HG03139 (cell line): Measurements from ENCODE around the gene MPZL3.

ENCODE experiments used
- ATAC-seq: cut with Tn5 transposase; IDR thresholded peaks from one replicate; pipeline ENCODE4 v1.9.1; 2021; ENCODE audit not compliant: unreplicated experiment

MPZL3 gene

DNA sequence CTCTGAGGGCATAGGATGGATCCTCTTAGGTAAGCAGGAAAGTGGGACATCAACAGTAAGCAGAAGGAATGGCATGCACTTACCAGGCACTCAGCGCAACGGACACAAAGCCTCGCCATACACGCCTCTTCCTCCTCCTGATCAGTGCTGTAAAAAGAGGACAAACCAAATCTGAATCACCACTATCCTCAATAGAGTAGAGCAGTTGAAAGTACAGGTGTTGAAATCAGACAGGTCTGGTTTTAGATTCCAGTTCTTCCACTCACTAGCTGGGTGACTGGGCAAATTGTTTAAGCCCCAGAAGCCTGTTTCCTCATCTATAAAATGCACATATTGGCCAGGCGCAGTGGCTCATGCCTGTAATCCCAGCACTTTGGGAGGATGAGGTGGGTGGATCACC, 18.8 kb downstream of the MPZL3 start:
- no peak for ATAC-seq

DNA sequence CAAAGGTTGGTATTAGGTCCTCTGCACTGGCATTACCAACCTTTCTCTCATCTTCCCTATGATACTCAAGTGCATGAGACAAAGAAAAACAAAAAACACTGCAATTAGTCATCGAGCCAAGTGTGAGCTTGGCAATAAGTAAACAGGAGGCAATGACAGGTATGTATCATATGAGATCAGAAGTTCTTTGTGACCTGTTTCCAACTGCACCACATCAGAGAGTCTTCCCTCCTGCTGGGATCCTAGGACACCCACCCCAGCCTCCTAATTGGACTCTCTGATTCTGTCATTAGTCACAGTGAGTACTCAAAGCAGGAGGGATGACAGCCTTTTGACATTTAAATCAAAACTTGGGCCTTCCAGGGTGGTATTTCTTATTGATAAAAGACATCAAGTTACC, 19.5 kb downstream of the MPZL3 start:
- no peak for ATAC-seq

DNA sequence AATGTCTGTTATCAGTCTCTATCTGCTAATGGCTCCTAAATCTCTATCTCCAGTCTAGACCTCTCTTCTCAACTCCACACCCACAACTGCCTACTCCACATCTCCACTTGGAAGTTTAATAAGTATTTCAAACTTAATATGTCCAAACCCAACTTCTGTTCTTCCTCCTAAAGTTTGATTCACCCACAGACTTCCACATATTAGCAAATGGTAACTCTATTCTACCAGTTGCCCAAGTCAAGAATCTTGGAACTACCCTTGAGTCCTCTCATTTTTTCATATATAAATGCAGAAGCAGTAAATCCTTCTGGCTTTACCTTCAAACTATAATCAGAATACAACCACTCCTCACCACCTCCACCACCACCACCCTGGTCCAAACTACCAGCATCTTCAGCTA, 20.7 kb downstream of the MPZL3 start:
- no peak for ATAC-seq

DNA sequence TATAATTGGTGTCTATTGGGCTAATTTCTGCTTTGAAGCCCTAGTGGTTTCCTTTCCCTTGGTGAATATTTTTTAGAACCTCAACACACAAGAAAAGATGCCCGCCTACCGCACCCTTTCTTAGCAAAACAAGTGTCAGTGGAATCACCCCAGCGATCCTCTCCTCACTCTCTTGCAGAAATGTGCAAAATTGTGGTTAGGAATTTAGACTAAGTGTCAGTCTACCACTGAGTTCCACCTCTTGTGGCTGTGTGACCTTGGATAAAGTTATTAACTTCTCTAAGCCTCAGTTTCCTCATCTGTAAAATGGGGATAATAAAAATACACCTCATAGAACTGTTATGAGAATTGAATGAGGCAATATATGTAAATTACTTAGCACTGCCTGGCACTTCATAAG, 22.1 kb downstream of the MPZL3 start:
- no peak for ATAC-seq

DNA sequence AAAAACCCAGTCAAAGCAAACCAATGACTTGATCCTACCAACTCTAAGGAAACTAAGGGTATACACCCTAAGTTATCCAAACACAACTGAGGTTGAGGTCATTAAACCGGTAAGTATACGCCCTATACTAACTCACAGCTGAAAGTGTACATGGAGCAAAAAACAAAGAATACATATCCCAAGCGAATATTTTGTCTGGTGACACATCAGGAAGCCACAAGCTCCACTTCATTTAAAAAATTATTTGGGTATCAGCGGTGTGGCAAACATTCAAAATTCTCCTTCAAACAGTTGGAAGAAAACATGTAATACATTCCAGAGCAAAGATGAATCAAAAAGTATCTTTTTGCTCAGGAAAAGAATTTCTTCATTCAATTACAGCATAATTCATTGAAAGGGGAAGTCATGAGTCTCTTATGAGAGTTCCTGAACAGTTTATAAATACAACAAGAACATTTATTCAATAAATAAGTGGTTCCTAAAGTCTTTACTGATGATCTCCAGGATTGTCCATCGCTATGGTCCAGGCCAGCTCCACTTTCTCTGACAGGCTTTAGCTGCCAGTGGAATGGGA, 22.8 kb downstream of the MPZL3 start:
- ATAC-seq = no peak

DNA sequence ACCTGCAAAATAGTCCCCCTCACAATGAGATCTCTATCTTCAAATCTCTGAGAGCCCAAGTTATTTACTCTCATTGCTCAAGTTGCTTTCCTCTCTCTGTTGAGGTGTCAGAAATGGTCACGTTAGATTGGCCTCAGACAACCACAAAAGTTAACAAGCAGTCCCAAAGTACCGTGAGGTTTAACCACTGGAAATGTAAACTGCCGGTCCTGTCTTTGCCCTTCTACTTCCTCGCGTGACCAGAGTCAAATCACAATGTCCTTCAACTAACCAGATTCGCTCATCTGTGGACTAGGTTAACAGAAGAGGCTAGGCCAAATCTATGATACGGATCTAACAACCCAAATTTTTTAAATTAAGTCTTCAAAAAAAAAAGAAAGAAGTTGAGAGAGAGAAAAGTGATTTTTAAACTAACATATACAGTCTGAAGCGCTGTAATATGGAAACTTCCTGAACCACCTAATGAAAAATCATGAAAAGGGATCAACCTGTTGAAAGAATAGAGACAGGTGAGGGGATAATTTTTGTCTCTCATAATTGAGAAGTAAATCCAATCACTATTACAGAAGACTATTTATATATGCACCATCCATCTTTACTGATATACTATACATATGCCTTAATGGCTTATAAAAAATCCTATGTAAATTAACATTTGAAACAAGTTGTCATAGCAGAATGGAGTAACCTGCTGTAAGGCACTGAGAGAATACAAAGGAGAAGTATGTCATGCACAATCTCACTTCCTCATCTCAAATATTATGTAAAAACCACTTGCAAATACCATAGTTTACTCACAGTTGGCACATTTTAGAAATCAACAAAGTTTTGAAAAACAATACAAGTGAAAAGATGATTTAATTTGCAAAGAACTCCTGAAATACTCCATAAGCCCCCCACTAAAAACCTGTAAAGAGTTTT, 24.0 kb downstream of the MPZL3 start:
- ATAC-seq = peak; percentile 51

DNA sequence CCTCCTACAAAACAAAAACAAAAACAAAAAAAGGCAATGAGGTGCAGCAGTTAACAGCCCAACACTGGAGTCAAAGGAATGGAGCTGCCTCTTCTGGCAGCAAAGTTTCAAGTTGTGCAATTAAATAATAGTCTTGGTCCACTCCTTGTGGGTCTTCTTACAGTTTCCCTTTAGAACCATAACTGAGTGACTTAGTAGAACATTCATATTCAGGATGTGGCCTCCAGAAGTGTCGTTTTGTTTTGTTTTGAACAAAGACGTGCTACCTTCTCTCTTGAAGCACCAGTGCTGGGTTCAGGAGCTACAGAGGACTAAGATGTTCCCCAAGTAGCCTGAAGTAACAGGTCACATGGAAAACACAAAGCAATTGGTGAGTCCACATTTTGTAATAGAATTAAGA, 25.4 kb downstream of the MPZL3 start:
- no peak for ATAC-seq

DNA sequence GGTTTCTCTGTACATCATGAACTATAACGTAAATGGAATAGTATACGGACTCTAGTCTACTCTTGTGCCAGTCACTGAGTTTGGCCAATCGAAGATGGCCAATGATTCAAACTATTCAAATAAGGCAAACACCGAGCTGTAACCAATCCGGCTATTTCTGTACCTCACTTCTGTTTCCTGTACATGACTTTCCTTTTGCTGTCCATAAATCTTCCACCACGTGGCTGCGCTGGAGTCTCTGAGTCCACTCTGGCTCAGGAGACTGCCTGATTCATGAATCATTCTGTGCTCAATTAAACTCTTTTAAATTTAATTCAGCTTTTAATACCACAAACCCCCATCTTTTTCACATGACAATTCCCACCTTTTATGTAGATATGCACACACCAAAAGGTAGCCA, 25.9 kb downstream of the MPZL3 start:
- ATAC-seq = no peak

DNA sequence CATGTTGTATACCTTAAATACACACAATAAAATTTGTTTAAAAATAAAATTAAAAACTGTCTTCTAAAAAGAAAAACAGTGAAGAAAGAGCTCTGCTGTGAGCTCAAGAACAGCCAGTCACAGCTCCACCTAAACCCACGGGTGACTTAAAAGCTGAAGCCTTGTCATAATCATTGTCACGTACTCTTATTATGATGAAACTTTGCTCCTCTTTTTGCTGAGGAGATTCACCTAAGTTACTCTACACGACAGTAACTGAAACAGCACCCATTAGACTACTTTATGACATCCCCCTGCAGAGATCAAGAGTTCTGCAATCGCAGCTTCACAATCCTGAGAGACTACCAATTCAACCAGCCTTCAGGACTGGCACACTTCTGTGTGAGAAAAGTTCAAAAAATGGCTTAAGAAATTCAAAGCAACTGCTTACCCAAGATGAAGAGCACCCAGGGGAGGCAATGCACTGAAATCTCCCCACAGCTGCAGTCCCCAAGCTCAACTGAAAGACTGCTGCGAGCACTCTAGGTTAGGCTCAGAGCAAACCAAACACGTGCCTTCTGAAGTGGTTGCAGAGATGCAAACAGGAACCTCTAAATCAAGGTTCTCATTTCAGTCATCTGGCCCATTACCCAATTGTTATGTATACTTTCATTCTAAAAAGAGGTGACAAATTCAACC, 27.5 kb downstream of the MPZL3 start, which contains the start of gene JAML:
JAML (minus strand) TSS at position 501 of the 678 bp plus-strand sequence. CDS start 10,145 bp downstream, outside the sequence.
- no peak for ATAC-seq

DNA sequence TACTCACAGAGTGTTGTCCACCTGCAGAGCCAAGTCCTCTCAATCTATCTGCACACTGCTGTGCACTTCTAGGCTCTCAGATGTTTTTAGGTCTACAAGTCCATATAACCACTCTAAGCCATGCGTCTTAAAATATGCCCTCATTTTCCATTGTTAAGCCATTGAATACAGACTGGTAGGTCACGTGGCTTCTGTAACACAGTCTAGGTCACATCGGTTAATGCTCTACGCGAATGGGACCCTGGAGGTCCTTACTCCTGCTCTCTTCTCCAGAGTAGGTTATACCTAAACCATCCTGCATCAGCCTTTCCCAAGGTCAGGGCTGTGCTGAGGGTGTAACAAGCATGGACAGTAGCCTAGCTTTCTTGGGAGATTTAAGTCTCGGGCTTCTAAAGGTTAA, 28.2 kb downstream of the MPZL3 start:
- ATAC-seq = no peak

DNA sequence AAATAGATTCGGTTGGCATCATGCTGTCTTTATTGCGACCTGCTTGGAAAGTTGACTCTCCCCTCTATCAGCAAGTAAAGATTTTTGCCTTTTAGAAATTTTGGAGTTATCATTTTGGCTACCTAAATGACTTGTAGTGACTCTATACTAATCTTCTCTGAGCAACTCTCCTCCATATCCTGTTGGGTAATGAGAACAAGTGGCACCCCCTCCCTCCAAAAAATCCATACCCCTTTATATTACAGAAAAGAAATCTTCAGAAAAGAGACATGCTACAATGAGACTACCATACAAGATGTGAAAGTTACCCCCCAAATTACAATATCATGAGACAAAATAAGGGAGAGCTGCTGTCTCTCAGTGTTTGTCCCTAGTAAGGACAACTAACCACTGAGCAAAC, 28.6 kb downstream of the MPZL3 start:
- no peak for ATAC-seq

DNA sequence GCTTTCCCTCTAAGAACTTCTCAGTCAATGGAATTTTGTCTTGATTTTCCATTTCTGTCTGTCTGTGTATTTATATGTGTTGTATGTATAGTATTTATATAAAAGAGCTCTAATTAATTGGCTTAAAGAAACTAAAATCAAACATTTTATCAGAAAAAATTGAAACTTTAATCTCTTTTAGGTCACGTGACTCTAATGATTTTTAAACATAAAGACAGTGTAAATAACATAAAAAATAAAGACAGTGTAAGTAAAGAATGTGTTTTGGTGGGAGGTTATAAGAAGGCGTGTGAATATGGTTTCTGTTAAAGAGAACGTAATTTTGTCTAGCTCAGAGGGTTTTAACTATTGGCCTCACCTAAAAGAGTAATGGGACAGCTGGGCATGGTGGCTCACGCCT, 29.7 kb downstream of the MPZL3 start:
- no peak for ATAC-seq

DNA sequence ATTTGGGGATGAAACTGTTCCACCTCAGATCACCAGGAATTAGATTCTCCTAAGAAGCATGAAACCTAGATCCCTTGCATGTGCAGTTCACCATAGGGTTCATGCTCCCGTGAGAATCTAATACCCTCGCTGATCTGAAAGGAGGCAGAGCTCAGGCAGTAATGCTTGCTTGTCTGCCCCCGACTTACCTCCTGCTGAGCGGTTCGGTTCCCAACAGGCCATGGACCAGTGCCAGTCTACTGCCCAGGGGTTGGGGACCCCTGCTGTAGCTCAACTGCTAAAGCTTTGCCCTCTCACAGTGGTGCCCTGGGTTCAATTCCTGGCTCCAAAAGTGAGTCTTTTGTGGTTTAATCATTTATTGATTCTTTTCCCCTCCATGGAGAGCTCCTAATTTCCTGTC, 30.7 kb downstream of the MPZL3 start:
- no peak for ATAC-seq

DNA sequence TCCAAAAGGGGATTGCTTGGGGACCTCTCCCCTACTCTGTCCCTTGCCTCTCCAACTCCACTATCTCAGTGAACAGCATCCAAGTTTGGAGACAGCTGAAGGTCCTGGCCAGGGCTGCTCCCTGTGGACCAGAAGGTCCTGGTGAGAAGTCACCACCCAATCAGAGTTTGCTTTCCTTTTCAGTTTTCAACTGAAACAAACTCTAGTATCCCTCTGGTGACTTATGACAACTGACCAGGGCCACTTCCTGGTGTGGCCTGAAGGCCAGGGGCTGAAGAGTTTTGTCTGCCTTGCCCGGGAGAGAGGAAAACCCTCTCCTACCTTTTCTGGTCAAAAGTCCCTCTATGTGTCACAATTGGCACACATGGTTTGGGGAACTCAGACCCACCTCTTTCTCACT, 32.4 kb downstream of the MPZL3 start:
- no peak for ATAC-seq

DNA sequence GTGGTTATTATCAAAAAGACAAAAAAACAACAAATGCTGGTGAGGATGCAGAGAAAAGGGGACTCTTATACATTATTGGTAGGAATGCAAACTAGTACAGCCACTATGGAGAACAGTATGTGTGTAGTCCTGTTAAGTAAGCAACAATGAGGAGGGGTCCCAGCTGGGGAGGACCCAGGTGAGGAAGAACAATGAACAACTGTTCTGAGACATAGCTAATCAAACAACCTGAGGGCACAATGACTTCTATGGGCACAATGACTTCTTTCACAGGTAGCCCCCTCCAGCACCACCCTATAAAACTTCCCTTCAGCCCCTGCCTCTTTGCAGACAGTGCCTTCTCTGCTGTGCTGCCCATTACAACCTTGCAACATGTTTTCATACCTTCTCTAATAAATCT, 32.9 kb downstream of the MPZL3 start:
- ATAC-seq = no peak

DNA sequence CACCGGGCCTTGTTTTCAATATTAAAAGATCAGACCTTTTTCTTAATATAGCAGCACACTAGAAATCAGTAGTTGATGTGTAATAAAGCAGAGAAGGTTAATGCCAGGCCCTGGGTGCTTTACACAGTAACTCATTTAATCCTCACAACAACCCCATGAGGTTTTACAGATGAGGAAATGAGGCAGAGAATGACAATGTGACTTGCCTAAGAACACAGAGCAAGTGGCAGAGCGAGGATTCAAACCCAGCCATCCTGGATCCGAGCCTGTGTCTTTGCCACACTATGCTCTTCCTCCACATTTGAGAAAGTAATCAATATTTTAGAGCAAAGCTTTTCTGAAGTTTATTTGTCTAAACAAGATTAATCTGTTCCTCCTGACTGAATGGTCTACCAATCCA, 34.6 kb downstream of the MPZL3 start:
- ATAC-seq = no peak

DNA sequence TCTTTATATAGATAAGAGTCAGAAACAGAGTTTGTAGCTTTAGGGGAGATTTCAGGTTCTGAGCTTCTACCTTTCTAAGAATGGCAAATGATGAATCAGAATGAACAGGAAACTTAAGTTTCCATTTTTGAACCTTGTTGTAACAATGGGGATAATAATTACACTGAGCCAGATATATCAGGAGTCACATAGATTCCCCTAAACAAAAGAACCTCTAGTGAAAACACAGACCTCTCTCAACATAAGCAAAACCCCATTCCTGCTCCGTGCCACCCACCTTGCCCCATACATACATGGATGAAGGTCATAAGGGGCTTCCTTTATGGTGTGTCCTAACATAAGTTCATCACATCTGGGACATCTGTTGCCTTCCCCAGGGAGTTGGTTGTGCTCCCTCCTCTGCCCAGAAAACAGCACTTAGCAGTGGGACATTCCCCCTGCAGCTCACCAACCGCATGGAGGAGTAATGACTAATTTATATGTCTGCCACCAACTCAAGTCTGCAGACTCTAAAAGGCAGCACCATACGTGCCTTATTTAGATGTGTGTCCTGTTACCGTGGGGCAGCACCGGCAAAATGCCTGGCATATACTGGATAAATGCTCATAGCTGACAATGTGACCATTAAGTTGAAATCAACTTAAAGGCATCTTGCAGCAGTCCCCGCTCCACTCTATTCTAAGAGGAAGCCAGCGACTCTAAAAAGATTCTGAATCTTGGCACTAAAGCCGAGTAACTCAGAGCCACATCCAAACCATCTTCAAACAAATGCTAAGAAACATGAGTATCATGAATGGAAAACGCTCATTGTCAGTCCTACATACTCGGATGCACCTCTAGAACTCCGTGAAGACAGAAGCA, 35.3 kb downstream of the MPZL3 start:
- no peak for ATAC-seq

DNA sequence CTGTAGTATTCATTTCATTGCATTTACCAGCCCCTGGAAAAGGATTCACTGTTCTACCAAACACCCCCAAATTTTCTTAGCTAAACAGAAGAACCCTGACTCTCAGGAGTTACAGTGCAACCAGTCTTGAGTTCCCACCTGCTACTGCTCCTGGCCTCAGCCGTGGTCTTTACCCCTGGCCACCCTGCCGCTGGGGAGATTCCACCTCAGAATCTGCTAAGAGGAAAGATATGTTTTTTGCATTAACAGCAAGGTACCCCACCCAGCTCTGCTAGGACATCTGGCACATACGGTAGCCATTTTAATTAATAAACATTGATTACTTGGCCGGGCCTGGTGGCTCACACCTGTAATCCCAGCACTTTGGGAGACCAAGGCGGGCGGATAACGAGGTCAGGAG, 36.4 kb downstream of the MPZL3 start:
- ATAC-seq = no peak

DNA sequence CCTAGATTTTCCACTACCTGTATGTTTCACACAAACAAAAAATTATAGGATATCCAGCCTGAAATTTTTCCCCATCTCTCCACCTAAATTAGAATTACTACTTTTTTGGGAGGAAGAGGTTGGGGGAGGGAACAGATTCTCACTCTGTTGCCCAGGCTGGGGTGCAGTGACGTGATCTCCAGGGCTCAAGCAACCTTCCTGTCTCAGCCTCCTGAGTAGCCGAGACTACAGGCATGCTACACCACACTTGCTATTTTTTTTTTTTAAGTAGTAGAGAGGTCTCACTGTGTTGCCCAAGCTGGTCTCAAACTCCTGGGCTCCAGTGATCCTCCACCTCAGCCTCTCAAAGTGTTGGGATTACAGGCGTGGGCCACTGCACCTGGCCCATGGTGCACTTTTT, 36.9 kb downstream of the MPZL3 start:
- no peak for ATAC-seq

DNA sequence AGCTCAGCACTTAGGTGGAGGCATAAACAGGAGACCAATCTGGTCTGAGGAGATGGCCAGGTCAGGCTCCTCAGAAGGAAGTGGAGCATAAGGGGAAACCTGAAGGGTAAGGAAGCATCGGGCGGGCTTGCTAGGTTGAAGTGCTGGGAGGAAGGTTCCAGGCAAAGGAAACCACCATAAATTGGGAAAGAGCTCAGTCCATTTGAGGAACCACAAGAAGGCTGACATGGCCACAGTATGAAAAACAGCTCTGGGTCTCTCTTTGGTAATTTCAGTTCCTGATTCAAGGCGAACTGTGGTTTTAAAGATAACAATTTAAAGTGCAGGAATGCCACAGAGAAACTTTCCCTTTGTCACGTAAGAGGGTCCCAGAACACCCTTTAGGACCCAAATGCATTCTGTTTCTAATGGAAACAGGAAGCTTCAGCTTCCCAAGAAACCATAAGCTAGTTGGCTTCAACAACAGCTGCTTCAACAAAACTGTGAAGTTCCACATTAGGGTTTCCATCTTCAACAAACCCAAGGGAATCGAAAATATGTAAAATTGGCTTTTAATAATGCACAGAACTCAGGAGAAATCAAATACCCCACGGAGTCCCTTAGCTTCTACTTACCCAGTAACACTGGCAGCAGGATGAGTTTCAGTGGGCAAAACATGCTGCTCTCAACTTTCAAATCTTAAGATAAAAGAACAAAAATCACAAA, 37.8 kb downstream of the MPZL3 start:
- ATAC-seq = no peak
